HG03521 (cell line): ENCODE data around the gene LYZL4.

ENCODE experiments used
- ATAC-seq: cut with Tn5 transposase; IDR thresholded peaks from one replicate; pipeline ENCODE4 v1.9.1; 2021; ENCODE audit warnings: mild to moderate bottlenecking, moderate library complexity; ENCODE audit not compliant: unreplicated experiment

The LYZL4 gene

DNA sequence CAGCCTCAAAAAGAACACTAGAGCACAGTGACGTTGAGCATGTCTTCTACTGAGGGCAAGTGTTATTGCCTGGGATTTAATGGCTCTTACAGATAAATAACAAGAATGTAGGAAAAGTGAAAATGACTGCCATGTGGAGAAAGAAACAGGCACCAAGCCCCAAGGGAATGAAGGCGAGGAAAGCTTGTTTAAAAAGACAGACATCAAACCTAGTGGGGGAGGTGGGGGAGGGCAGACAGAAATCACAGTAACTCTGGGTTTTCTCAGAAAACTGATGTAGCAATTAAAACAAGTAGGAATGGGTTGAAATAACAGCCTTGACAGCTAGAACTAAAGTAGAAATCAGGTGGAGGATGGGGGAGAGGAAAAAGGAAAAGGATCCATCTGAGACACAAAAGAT lies 18.4 kb upstream of the LYZL4 start:
- no peak for ATAC-seq

DNA sequence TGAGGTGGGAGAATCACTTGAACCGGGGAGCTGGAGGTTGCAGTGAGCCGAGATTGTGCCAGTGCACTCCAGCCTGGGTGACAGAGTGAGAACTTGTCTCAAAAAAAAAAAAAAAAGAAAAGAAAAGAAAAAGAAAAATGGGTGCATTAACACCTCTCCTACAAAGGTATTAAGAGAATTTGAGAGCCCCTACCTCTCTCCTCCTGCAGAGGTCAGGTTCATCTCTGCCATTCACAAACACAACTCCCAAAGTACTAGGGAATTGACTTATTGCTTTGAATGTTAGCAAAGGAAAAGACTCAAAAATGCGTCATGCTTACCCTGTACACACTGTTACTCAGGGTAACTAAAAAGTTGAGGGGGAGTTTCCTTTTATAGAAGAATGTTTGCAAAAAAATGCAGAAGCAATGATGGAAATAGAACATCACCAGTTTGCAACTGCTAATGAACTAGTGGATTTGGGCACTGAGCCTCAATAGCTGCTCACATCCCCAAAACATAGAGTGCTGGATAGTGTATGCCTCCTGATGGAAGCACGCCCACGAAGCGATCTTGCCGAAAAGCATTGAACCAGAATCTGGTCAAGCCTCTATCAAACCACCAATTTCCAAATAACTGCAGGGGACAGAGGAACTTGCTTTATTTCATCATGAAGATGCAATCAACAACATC lies 15.5 kb upstream of the LYZL4 start:
- ATAC-seq = no peak

GRCh38 chr3:42424911-42425310 lies 14.5 kb upstream of the LYZL4 start:
- no peak for ATAC-seq

DNA sequence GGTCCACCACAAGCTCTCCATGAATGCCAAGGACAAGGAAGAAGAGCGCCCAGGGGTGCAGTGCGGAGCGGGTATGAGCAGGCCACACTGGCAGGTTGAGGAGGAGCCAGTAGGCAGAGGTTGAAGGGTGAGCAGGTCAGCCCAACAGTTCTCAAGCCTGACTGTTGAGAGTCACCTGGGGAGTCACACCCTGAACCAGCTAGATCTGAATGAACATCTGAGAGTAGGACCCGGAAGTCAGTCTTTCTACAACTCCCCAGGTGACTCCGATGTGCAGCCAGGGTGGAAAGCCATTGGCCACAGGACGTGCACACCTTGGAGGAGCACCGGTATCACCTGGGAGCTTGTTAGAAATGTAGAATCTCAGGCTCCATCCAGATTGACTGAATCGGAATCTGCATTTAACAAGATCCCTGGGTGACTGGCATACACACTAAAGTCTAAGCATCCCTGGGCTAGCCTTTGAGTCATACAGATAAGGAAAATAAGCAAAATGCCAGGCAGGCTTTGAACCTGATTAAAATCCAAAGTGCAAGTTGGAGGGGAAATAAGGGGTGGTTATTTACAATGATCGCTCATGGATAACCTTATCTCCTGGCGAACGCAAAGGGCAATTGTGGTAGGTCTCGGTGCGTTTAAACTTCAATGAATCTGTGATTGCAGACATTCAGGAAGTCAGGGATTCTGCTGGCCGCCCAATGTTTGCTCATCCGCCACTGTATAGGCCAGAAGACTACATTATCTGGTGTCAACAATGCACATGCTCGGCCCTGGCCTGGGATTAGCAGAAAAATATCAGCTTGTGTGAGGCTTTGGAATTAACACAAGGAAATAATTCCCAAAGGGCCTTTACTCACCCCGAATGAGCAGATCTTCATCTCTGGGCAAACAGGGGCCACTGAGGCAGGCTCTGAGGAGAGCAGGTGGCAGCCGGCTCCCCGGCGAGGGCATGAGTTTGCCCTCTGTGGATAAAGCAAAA lies 11.7 kb upstream of the LYZL4 start:
- ATAC-seq = no peak

DNA sequence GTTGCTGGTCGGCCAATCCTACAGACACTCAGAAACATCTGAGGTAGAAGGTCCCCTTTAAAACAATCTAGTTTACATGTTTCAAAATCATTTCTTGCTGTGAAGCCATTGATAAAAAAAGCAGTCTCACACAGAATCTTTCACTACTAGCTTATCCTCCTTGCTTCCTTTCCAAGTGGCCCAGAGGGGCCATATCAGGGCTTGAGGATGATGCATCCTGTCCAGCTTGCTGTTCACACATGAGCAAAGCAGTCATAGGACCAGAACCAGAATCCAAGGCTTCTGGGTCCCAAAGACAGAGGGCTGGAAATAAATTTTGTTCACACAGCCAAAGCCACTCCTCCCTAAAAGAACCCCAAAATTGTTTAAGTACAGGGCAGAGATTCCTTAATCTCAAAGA lies 9.2 kb upstream of the LYZL4 start:
- no peak for ATAC-seq

GRCh38 chr3:42412526-42413155 lies 2.2 kb upstream of the LYZL4 start:
- no peak for ATAC-seq

- no peak for ATAC-seq
Observed at GRCh38 chr3:42411429-42411828, 1.0 kb upstream of the LYZL4 start.

DNA sequence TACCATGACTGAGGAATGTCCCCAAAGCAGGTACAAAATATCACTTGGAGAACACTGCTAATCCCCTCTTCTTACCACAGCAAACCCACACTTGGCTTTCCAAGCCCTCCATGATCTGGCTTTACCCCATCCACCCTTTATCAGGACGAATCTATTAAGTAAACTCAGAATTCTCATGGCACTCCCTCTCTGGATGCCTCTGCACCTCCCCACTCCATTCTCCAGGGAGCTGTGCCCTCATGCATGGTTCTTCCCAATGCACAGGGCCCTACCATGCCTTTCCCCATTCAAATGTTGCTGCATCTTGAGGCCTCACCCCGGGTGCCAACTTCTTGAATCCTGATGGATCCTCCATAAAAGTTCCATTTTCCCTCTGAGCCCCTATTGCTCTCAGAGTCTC lies 2.3 kb downstream of the LYZL4 start:
- no peak for ATAC-seq

GRCh38 chr3:42406727-42407450 lies 3.5 kb downstream of the LYZL4 start:
- no peak for ATAC-seq

- no peak for ATAC-seq
Observed at GRCh38 chr3:42405857-42406256, 4.6 kb downstream of the LYZL4 start.

DNA sequence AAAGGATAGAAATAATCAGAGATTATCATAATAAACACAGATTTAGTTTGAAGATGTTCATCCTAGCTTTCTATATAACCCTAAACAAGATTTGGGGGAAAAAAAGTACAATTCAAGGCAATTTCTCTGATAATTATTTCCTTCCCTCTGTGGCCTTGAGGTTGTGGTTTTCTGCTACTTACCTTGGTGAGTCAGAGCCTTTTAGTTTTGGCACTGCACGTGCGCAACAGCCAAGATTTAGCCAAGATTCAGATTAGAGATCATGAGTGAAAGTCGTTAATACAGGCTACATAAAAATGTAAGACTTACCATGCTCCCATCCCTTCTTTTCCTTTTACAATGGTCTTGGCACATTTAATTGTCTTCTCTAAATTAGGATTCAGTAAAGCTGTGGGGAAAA lies 6.7 kb downstream of the LYZL4 start:
- no peak for ATAC-seq

DNA sequence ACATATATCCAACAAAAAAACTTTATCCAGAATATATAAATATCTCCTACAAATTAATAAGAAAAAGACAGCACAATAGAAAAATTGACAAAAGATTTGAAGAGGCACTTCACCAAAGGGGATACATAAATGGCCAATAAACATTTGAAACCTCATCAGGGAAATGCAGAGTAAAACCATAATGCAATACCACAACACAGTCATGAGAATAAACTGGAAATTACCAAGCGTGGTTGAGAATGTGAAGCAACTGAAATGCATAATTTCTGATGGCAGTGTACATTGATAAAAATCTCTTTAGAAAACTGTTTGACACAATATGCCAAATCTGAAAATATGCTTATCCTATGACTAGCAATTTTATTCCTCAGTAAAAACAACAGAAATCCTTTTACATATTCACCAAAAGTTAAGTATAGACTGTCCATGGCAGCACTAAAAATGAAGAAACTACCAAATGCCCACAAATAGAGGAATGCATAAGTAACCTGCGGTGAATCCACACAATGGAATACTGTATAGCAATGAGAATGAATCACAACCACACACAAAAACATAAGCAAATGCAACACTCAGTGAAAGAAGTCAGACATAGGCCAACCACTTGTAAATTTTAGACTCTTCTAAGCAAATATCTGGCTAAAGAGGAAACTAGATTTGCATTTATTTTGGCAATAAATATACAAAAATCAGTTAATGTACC lies 7.9 kb downstream of the LYZL4 start:
- no peak for ATAC-seq

DNA sequence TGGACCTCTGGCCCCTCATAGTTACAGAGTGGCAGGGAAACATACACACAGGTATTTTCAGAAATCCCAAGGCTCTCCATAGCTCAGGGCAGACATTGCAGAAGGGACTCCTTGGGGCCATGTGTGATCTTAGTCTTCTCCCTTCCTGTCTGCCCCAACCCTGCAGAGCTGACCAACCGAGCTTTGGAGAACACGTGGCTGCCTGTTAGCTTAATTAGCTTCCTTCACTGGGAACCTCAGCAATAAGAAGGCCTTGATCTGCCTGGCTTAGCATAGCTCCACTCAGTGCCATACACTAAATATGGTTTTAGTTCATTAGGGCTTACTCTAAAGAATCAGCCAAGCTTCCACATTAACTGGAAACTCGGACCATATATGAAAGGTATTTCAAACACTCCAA lies 12.3 kb downstream of the LYZL4 start:
- no peak for ATAC-seq

GRCh38 chr3:42397644-42398043 lies 12.8 kb downstream of the LYZL4 start:
- ATAC-seq = no peak

GRCh38 chr3:42394579-42395288 lies 15.7 kb downstream of the LYZL4 start:
- ATAC-seq = no peak

- ATAC-seq = no peak
Observed at GRCh38 chr3:42387802-42388651, 22.4 kb downstream of the LYZL4 start.

DNA sequence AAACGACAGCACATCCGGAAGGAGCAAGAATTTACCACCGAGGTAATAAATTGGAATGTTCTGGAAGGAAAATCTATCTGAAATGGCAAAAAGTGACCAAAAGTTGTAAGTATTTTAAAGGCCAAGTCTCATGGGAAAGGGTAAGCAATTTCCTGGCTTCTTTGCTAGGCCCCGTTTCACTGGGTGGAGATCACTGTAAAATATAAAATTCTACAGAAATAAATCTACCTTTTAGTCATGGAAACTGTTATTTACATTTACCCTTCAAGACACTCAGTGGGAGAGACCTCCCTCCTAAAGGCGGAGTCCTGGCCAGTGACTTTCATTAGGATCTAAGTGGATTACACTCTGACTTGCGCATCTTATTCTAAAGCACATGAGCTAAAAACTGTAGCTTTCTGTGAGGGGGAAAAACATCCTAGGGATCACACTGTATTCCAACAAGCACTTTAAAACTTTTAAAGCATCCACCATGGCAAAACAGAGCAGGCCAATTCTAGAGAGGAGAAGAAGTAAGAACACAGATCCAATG lies 28.8 kb downstream of the LYZL4 start:
- ATAC-seq = no peak

DNA sequence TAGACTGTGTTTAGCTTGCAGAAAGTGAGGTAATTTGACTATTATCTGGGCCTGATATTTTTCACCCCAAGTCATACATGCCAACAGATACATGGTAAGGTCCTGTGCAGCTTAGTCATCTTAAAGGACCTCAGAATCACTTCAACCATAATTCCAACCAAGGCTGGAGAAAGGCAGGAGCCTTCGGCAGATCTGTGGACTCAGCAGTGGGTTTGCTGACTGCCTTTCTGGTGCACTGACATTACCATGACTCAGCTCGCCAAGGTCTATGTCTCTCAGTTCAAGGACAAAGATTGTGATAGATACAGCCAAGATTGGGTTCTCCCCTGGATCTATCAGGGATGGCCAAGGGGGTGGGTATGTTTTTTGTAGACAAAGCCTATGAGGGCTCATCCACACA lies 32.7 kb downstream of the LYZL4 start:
- ATAC-seq = no peak

- no peak for ATAC-seq
Observed at GRCh38 chr3:42376344-42376798, 34.0 kb downstream of the LYZL4 start.
